HCT116 (cell line): ENCODE data around the gene GOLGA6L7. TPM values are rescaled to one million over a fixed set of nuclear protein-coding genes. Genes with fewer than 3 reads are reported as not detected.

ENCODE experiments used
- ATAC-seq: fragments of 200-7000 bp; cut with Tn5 transposase; 2 replicates; pipeline ENCODE4 v1.9.1; 2020; ENCODE audit warnings: mild to moderate bottlenecking, moderate library complexity
- BruUV-seq: library from RNA; stranded (reverse); fragments of 400-500 nt; replicated peaks from 2 replicates; lab custom pipeline; 2021; lab: Mats Ljungman, UMichigan
- CTCF ChIA-PET: fragments of 300-600 bp; sonication (Branson Sonifier 250); formaldehyde crosslinking; loops from one replicate; lab custom pipeline; 2021; ENCODE audit warnings: antibody characterized with exemption; lab: Charles Lee
- POLR2A ChIA-PET: fragments of 300-600, 350-600 bp; sonication (Branson Sonifier 250); formaldehyde crosslinking; loops from one replicate; lab custom pipeline; 2021; ENCODE audit warnings: antibody characterized with exemption; lab: Charles Lee
- RAD21 ChIA-PET, 2 experiments: fragments of 300-600 bp; sonication (Branson Sonifier 250); formaldehyde crosslinking; loops; one replicate each; lab custom pipeline; 2023; ENCODE audit warnings: low total read pairs in 2 of 2; ENCODE audit not compliant: uncharacterized antibody in 2 of 2, unreplicated experiment in 2 of 2, low non-redundant PET in 1 of 2; lab: Charles Lee
- DNase-seq: peaks from one replicate; pipeline ENCODE4 v3.0.0-alpha.2; 2010; ENCODE audit warnings: low read depth, low spot score
- H2AFZ ChIP-seq: fragments of 200-600 bp; shearing (Covaris generic), sonication (generic); 2 replicates; pipeline ENCODE4 v1.6.1; 2017; ENCODE audit warnings: low read depth, mixed run types, mixed read lengths, antibody characterized with exemption, low read length; ENCODE audit not compliant: poor library complexity, severe bottlenecking
- H3K27ac ChIP-seq: 2 replicates; pipeline ENCODE4 v1.5.1; 2012; ENCODE audit warnings: low read depth, low read length
- H3K27me3 ChIP-seq: fragments of 200-600 bp; sonication (generic); 2 replicates; pipeline ENCODE4 v1.6.1; 2016; ENCODE audit warnings: mixed run types, low read length, mixed read lengths; ENCODE audit not compliant: insufficient read depth
- H3K36me3 ChIP-seq, 2 experiments: fragments of 200-500 bp in 1 of 2; fragments of 200-600 bp in 1 of 2; sonication (Bioruptor generic) in 1 of 2; sonication (generic) in 1 of 2; 2 replicates each; pipeline versions ENCODE4 v1.5.1 to v1.6.1; 2014 to 2016; ENCODE audit warnings: low read length in 2 of 2, inconsistent platforms in 1 of 2, mixed read lengths in 1 of 2, mixed run types in 1 of 2; ENCODE audit not compliant: insufficient read depth in 2 of 2, control insufficient read depth in 1 of 2
- H3K4me1 ChIP-seq, 2 experiments: fragments of 200-600 bp in 1 of 2; sonication (generic) in 1 of 2; 2 replicates each; pipeline versions ENCODE4 v1.5.1 to v1.6.1; 2012 to 2017; ENCODE audit warnings: low read length in 2 of 2, inconsistent platforms in 1 of 2, mild to moderate bottlenecking in 1 of 2, mixed read lengths in 1 of 2, mixed run types in 1 of 2, moderate library complexity in 1 of 2; ENCODE audit not compliant: insufficient read depth in 2 of 2, control insufficient read depth in 1 of 2
- H3K4me2 ChIP-seq: fragments of 200-600 bp; sonication (generic); 2 replicates; pipeline ENCODE4 v1.6.1; 2017; ENCODE audit warnings: mixed run types, low read length, mixed read lengths
- H3K4me3 ChIP-seq, 2 experiments: fragments of 200-600 bp in 1 of 2; sonication (generic) in 1 of 2; replicated peaks in 1 of 2; 2 replicates each; pipeline ENCODE4 v1.5.1; 2011 to 2016; ENCODE audit warnings: low read length in 2 of 2, control low read depth in 1 of 2, low read depth in 1 of 2, mild to moderate bottlenecking in 1 of 2, mixed read lengths in 1 of 2, mixed run types in 1 of 2
- H3K79me2 ChIP-seq: fragments of 200-600 bp; sonication (generic); 2 replicates; pipeline ENCODE4 v1.6.1; 2017; ENCODE audit warnings: mild to moderate bottlenecking, mixed run types, low read length, moderate library complexity, mixed read lengths; ENCODE audit not compliant: insufficient read depth
- H3K9ac ChIP-seq: fragments of 200-600 bp; sonication (generic); 2 replicates; pipeline ENCODE4 v1.6.1; 2016; ENCODE audit warnings: low read length, mixed read lengths
- H3K9me2 ChIP-seq: fragments of 200-600 bp; sonication (generic), shearing (Covaris generic); 2 replicates; pipeline ENCODE4 v1.6.1; 2017; ENCODE audit warnings: mixed run types, mild to moderate bottlenecking, moderate library complexity; ENCODE audit not compliant: insufficient read depth
- H3K9me3 ChIP-seq, 2 experiments: fragments of 200-500 bp in 1 of 2; fragments of 200-600 bp in 1 of 2; sonication (Bioruptor generic) in 1 of 2; sonication (generic) in 1 of 2; 2 replicates each; pipeline ENCODE4 v1.6.1; 2014 to 2017; ENCODE audit warnings: low read length in 2 of 2, mixed read lengths in 2 of 2, inconsistent platforms in 1 of 2, low read depth in 1 of 2, mild to moderate bottlenecking in 1 of 2, mixed run types in 1 of 2, moderate library complexity in 1 of 2; ENCODE audit not compliant: control insufficient read depth in 1 of 2, insufficient read depth in 1 of 2
- H4K20me1 ChIP-seq: fragments of 200-600 bp; sonication (generic), shearing (Covaris generic); 2 replicates; pipeline ENCODE4 v1.6.1; 2017; ENCODE audit warnings: mixed run types, mild to moderate bottlenecking, moderate library complexity; ENCODE audit not compliant: insufficient read depth
- ELF1 ChIP-seq: IDR thresholded peaks from 2 replicates; pipeline ENCODE4 v1.6.1; 2012; ENCODE audit warnings: low read depth, borderline replicate concordance
- YY1 ChIP-seq: IDR thresholded peaks from 2 replicates; pipeline ENCODE4 v1.6.1; 2011; ENCODE audit warnings: low read length, low read depth, moderate library complexity, mild to moderate bottlenecking; ENCODE audit not compliant: insufficient replicate concordance; ENCODE audit errors: extremely low read depth
- ZNF274 ChIP-seq: fragments of 200-500 bp; sonication (Bioruptor generic); IDR thresholded peaks from 2 replicates; pipeline ENCODE4 v1.6.1; 2014; ENCODE audit warnings: mild to moderate bottlenecking, low read depth, low read length, inconsistent platforms
- intact Hi-C: fragments of 100-400 bp; cut with micrococcal nuclease; formaldehyde crosslinking; loops from 2 replicates; pipeline ENCODE4 v1.10.0; 2022
- total RNA-seq: library from RNA; stranded (reverse); gene quantifications from one replicate; pipeline ENCODE4 v1.2.1, GENCODE V29; 2021; ENCODE audit not compliant: unreplicated experiment
- TF ChIP-seq, protein P1 (sequence below), 3 experiments: fragments of 200-600 bp in 1 of 3; sonication (generic) in 1 of 3; IDR thresholded peaks in 2 of 3; conservative IDR thresholded peaks in 1 of 3; 2 replicates each; pipeline ENCODE4 v1.5.1; 2012 to 2017; ENCODE audit warnings: low read depth in 2 of 3, low read length in 2 of 3, antibody characterized with exemption in 1 of 3, borderline replicate concordance in 1 of 3, control low read depth in 1 of 3, mild to moderate bottlenecking in 1 of 3, mixed read lengths in 1 of 3, mixed run types in 1 of 3, moderate library complexity in 1 of 3; ENCODE audit not compliant: insufficient read depth in 1 of 3
- TF ChIP-seq, protein P2 (sequence below): IDR thresholded peaks from 2 replicates; pipeline ENCODE4 v1.6.1; 2012; ENCODE audit warnings: low read depth

The GOLGA6L7 gene
- total RNA-seq, 1 experiment from 2014 or later = not detected

DNA sequence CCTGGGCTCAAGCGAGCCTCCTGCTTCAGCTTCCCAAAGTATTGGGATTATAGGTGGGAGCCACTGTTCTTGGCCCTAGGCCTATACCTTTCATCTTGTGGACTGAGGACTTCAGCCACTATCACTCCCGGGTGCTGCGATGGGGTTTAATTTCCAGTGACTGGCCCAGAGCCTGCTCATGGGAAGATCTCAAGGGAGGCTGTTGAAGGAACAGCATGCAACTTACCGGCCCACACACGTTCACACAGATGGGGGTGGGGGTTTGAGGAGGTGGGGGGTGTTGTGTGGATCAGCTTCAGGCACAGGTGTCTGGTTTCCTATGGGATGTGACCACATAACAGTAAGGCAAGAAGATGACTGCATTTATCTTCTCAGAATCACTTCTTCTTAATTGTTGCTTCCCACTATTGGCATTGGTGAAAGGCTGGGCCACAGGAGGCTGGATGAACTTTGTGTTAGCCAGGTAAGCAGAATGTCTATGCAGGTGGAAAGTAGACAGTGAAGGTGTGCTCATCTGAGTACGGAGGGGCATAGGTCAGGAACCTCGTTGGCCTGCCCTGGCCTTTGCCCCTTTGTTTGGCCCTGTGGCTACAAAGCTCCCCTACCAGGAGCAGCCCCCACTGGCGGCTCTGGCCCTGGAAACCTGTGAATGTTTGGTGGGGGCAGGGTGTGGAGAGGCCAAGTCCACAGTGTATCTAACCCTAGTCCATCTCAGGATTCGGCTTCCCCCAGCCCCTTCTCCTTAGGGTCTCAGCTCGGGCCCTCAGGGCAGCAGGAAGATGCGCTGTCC, 35.9 kb upstream of the GOLGA6L7 start:
- Histone ChIP-seq H3K9ac (no peak overlapping the region), H3K4me3 (no peak overlapping the region), H3K36me3 (no peaks in the 10 kb centered on the region), H4K20me1 (no peaks in the 10 kb centered on the region), H3K4me1 (no peaks in the 10 kb centered on the region; a peak in 1 of 4 replicates), H3K27me3 (no peaks in the 10 kb centered on the region), H3K9me3 (no peaks in the 10 kb centered on the region), H3K9me2 (no peaks in the 10 kb centered on the region), H3K27ac (no peak overlapping the region), H3K79me2 (no peaks in the 10 kb centered on the region), H2AFZ (no peak overlapping the region), H3K4me2 (no peak overlapping the region)
- TF ChIP-seq YY1 (no peak), ZNF274 (no peak), ELF1 (no peak)
- TF ChIP-seq, protein P1, sequence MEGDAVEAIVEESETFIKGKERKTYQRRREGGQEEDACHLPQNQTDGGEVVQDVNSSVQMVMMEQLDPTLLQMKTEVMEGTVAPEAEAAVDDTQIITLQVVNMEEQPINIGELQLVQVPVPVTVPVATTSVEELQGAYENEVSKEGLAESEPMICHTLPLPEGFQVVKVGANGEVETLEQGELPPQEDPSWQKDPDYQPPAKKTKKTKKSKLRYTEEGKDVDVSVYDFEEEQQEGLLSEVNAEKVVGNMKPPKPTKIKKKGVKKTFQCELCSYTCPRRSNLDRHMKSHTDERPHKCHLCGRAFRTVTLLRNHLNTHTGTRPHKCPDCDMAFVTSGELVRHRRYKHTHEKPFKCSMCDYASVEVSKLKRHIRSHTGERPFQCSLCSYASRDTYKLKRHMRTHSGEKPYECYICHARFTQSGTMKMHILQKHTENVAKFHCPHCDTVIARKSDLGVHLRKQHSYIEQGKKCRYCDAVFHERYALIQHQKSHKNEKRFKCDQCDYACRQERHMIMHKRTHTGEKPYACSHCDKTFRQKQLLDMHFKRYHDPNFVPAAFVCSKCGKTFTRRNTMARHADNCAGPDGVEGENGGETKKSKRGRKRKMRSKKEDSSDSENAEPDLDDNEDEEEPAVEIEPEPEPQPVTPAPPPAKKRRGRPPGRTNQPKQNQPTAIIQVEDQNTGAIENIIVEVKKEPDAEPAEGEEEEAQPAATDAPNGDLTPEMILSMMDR (IDR thresholded peaks at IDR 0.05 in 2 of 3, conservative IDR thresholded peaks at IDR 0.05 in 1 of 3; ENCODE audit: borderline replicate concordance in 1 of 3, insufficient read depth in 1 of 3, low read depth in 2 of 3, low read length in 2 of 3) = no peak
- TF ChIP-seq, protein P2, sequence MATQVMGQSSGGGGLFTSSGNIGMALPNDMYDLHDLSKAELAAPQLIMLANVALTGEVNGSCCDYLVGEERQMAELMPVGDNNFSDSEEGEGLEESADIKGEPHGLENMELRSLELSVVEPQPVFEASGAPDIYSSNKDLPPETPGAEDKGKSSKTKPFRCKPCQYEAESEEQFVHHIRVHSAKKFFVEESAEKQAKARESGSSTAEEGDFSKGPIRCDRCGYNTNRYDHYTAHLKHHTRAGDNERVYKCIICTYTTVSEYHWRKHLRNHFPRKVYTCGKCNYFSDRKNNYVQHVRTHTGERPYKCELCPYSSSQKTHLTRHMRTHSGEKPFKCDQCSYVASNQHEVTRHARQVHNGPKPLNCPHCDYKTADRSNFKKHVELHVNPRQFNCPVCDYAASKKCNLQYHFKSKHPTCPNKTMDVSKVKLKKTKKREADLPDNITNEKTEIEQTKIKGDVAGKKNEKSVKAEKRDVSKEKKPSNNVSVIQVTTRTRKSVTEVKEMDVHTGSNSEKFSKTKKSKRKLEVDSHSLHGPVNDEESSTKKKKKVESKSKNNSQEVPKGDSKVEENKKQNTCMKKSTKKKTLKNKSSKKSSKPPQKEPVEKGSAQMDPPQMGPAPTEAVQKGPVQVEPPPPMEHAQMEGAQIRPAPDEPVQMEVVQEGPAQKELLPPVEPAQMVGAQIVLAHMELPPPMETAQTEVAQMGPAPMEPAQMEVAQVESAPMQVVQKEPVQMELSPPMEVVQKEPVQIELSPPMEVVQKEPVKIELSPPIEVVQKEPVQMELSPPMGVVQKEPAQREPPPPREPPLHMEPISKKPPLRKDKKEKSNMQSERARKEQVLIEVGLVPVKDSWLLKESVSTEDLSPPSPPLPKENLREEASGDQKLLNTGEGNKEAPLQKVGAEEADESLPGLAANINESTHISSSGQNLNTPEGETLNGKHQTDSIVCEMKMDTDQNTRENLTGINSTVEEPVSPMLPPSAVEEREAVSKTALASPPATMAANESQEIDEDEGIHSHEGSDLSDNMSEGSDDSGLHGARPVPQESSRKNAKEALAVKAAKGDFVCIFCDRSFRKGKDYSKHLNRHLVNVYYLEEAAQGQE = no peak
- ChIA-PET RAD21 (no interaction called here), POLR2A (no interaction called here), CTCF (no interaction called here)
- ATAC-seq (no peak), DNase-seq (no peak)
- intact Hi-C loops = no loop called here
- no TSS peak for BruUV-seq
